ENCODE data around the gene PSMB8.

The PSMB8 gene

DNA sequence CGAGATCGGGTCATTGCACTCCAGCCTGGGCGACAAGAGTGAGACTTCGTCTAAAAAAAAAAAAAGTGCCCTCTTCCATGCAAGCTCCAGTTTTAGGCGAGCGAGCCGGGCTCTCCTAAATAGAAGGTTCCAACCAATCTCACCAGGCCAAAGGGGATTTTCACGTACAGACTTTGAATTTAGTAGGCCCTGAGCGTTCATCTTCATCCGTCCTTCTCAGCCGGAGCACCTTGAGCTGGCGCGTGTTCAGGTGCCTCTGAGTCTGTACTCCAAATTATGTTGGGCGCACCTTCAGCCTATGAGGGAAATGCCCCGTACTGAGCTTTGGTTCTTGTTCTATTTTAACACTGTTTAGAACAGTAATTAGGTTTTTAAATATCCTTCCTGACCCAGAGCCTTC, 4.5 kb downstream of the PSMB8 start:
- TF ChIP-seq SIN3A (IDR thresholded peaks at IDR 0.05; ENCODE audit: borderline replicate concordance, insufficient read depth, low read length) = no peak
- TF ChIP-seq, protein P1, sequence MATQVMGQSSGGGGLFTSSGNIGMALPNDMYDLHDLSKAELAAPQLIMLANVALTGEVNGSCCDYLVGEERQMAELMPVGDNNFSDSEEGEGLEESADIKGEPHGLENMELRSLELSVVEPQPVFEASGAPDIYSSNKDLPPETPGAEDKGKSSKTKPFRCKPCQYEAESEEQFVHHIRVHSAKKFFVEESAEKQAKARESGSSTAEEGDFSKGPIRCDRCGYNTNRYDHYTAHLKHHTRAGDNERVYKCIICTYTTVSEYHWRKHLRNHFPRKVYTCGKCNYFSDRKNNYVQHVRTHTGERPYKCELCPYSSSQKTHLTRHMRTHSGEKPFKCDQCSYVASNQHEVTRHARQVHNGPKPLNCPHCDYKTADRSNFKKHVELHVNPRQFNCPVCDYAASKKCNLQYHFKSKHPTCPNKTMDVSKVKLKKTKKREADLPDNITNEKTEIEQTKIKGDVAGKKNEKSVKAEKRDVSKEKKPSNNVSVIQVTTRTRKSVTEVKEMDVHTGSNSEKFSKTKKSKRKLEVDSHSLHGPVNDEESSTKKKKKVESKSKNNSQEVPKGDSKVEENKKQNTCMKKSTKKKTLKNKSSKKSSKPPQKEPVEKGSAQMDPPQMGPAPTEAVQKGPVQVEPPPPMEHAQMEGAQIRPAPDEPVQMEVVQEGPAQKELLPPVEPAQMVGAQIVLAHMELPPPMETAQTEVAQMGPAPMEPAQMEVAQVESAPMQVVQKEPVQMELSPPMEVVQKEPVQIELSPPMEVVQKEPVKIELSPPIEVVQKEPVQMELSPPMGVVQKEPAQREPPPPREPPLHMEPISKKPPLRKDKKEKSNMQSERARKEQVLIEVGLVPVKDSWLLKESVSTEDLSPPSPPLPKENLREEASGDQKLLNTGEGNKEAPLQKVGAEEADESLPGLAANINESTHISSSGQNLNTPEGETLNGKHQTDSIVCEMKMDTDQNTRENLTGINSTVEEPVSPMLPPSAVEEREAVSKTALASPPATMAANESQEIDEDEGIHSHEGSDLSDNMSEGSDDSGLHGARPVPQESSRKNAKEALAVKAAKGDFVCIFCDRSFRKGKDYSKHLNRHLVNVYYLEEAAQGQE (IDR thresholded peaks at IDR 0.05; ENCODE audit: insufficient read depth in 1 of 2, low read depth in 2 of 2, low read length in 2 of 2) = no peak
- TF ChIP-seq FOXP2 (optimal IDR thresholded peaks at IDR 0.05; ENCODE audit: borderline replicate concordance, extremely low read depth, extremely low read length, insufficient read depth) = no peak
- no peak for TF ChIP-seq POLR2AphosphoS5 (IDR thresholded peaks at IDR 0.05; ENCODE audit: low read depth, low read length)
- no peak for TF ChIP-seq TAF1 (IDR thresholded peaks at IDR 0.05; ENCODE audit: borderline replicate concordance, insufficient read depth, low read length)

DNA sequence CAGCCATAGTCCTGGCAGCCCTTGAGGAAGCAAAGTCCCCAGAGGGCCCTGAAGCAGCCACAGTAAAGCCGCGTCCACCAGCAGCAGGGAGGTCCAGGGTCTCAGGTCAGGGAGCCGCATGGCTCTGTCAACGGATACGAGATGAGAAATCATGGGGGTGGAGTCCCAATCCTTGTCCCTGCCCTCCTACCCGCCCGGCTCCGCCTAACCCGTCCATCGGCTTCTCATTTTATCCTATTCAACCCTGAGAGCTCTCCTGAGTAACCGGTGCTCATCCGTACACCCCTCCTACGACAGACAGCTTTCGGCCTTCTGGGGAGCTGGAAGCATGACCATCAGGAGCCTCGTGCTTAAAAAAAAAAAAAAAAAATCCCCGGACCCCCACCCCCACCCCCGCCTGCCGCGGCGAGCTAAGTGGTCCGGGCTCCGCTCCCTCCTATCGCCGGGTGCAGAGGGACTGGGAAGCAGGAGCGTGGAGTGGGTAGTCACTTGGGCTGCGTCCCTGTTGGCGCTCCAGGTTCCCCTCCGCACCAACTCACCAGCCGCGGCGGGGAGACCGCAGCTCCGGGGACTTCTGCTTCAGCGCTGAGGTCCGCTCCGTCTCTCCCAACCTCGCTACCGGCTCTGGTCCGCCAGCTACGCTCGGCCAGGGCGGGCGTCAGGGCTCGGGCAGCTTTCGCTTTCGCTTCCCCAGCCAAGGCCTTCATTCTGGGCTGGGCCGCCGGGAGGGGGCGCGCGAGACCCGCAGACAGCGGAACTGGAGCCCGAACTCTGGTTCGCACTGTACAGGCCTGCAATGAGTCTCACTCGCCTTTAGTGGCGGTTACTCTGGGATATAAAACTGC, 5.5 kb downstream of the PSMB8 start, which contains the start of gene TAP2:
Gene TAP2, minus strand, starts transcription at position 626 of the 845 bp plus-strand sequence. Its CDS starts 506 bp downstream, at position 120.
- peak; percentile 74 for TF ChIP-seq FOXP2 (optimal IDR thresholded peaks at IDR 0.05; ENCODE audit: borderline replicate concordance, extremely low read depth, extremely low read length, insufficient read depth)
- TF ChIP-seq TAF1 (IDR thresholded peaks at IDR 0.05; ENCODE audit: borderline replicate concordance, insufficient read depth, low read length) = peak; percentile 51; the same call in 1 of the 2 replicates
- TF ChIP-seq POLR2AphosphoS5 (IDR thresholded peaks at IDR 0.05; ENCODE audit: low read depth, low read length) = peak; percentile 84
- TF ChIP-seq, protein P1 (IDR thresholded peaks at IDR 0.05; ENCODE audit: insufficient read depth in 1 of 2, low read depth in 2 of 2, low read length in 2 of 2) = 0 out of 4 replicates have a peak, but pooled peaks of 1 of the 2 experiments have one; percentile 37
- TF ChIP-seq SIN3A (IDR thresholded peaks at IDR 0.05; ENCODE audit: borderline replicate concordance, insufficient read depth, low read length) = peak; percentile 14; the same call in 1 of the 2 replicates

DNA sequence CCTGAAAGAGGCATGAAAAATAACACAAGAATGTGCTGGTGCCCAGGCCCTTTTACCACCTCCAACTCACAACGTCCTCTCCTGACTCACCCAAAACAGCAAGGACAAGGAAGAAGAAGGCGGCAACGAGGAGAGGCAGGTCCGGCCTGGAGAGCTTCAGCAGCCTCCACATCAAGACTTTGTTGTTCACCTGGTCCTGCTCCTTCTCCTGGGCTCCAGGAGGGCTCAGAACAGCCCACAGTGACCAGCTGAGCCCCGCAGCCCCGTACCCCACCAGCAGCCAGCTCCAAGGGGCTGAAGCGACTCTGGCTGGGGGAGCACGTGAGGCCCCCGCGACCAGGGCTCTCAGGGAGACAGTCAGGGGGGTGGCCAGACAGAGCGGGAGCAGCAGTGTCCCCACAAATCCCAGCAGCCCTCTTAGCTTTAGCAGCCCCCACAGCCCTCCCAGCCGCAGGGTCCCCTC, 6.2 kb downstream of the PSMB8 start:
- TF ChIP-seq TAF1 (IDR thresholded peaks at IDR 0.05; ENCODE audit: borderline replicate concordance, insufficient read depth, low read length) (no peak), FOXP2 (optimal IDR thresholded peaks at IDR 0.05; ENCODE audit: borderline replicate concordance, extremely low read depth, extremely low read length, insufficient read depth) (no peak), POLR2AphosphoS5 (IDR thresholded peaks at IDR 0.05; ENCODE audit: low read depth, low read length) (no peak), SIN3A (IDR thresholded peaks at IDR 0.05; ENCODE audit: borderline replicate concordance, insufficient read depth, low read length) (no peak)
- TF ChIP-seq, protein P1 (IDR thresholded peaks at IDR 0.05; ENCODE audit: insufficient read depth in 1 of 2, low read depth in 2 of 2, low read length in 2 of 2) = no peak

DNA sequence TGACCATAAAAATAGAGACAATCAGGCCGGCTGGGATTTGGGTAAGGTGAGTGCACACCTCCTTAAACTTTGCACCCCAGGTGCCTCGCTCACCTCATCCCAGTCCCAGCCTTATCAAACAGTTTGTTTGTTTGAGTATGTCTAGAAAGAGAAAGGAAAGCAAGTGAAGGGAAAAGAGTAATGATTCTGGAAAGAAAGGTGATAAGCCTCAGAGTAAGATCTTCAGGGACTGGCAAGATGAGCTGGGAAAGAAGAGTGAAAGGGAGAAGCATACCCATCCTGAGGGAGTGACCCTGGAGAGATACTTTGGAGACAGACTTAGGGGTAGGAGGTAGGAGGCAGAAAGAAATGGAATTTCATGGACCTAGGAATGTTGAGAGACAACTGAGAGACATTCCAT, 7.0 kb downstream of the PSMB8 start:
- TF ChIP-seq, protein P1 (IDR thresholded peaks at IDR 0.05; ENCODE audit: insufficient read depth in 1 of 2, low read depth in 2 of 2, low read length in 2 of 2) = no peak
- no peak for TF ChIP-seq SIN3A (IDR thresholded peaks at IDR 0.05; ENCODE audit: borderline replicate concordance, insufficient read depth, low read length)
- no peak for TF ChIP-seq FOXP2 (optimal IDR thresholded peaks at IDR 0.05; ENCODE audit: borderline replicate concordance, extremely low read depth, extremely low read length, insufficient read depth)
- TF ChIP-seq POLR2AphosphoS5 (IDR thresholded peaks at IDR 0.05; ENCODE audit: low read depth, low read length) = no peak
- TF ChIP-seq TAF1 (IDR thresholded peaks at IDR 0.05; ENCODE audit: borderline replicate concordance, insufficient read depth, low read length) = no peak

Measured in PFSK-1 (cell line).